Measurements from ENCODE around the gene ARHGAP25.

Gene ARHGAP25, protein sequence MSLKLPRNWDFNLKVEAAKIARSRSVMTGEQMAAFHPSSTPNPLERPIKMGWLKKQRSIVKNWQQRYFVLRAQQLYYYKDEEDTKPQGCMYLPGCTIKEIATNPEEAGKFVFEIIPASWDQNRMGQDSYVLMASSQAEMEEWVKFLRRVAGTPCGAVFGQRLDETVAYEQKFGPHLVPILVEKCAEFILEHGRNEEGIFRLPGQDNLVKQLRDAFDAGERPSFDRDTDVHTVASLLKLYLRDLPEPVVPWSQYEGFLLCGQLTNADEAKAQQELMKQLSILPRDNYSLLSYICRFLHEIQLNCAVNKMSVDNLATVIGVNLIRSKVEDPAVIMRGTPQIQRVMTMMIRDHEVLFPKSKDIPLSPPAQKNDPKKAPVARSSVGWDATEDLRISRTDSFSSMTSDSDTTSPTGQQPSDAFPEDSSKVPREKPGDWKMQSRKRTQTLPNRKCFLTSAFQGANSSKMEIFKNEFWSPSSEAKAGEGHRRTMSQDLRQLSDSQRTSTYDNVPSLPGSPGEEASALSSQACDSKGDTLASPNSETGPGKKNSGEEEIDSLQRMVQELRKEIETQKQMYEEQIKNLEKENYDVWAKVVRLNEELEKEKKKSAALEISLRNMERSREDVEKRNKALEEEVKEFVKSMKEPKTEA

DNA sequence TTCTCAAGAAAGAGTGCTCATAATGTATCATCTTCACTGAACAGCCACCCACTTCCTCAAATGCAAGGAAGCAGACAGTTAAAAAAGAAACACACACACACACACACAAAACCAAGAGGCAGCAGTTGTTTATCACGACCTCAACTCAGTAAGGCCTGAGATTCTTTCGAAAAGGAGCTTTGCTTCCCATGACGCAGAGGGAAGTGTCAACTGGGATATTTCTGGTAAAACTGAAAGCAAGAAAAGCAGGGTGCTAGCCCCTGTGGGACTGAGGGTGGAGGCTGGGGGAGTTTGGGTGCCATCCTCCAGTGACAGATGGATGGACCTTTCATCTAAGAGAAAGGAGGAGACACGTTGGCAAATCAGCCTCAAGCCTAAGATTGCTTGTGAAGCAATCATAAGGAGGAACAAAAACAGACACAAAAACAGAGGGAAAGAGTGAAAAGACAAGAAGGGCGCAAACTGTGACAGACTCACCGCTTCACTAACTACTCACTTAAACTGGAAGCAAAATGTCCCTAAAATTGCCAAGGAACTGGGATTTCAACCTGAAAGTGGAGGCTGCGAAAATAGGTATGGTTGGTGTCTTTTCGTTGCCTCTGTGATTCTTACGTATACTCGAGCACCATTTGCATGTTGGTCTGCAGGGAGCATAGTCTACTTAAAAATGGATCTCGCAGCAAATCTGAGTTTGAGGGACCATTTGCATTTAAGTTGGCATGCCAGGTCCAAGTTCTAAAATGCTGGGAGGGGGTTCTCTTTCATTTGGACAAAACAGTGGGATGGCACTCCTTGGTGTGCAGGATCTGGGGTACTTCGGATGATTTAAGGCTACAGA lies at the start of gene ARHGAP25:
ARHGAP25 (plus strand) TSS at position 124 of the 838 bp plus-strand sequence; CDS start at position 513, 389 bp downstream.
- DNase-seq (ENCODE audit: low read depth) = no peak

DNA sequence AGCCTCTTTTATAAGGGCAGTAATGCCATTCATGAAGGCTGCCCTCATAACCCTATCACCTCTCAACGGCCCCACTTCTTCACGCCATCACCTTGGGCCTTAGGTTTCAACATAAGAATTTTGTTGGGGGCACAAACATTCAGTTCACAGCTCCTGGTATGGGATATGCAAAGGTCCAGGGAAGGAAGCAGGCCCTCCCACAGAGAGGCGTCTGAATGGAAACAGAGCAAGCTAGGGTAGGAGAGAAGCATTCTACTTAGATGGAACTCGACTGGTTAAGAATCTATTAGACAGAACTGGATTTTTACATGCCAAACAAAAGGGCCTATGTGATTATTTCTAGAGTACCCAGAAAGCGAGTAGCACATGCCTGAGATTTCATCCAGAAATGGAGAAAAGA lies 48.4 kb upstream of the ARHGAP25 start:
- no peak for DNase-seq (ENCODE audit: low read depth)

DNA sequence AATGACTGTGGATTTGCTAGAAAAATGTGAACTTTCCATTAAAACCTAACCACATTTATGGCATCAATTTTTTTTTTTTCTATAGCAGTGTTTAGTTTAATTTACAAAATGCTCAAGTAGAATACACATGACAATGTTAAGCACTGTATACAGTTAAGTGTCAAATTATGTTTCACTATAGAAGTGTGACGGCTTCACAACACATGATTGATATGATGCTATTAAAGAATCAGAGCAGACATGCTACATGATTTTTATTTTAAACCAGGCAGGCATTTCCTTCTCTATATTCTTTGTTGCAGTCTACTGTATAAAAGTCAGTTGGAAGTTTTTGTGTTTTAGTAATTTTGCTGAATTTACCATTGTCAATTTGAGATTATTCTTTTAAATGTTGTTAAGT lies 47.6 kb upstream of the ARHGAP25 start:
- DNase-seq (ENCODE audit: low read depth) = no peak

DNA sequence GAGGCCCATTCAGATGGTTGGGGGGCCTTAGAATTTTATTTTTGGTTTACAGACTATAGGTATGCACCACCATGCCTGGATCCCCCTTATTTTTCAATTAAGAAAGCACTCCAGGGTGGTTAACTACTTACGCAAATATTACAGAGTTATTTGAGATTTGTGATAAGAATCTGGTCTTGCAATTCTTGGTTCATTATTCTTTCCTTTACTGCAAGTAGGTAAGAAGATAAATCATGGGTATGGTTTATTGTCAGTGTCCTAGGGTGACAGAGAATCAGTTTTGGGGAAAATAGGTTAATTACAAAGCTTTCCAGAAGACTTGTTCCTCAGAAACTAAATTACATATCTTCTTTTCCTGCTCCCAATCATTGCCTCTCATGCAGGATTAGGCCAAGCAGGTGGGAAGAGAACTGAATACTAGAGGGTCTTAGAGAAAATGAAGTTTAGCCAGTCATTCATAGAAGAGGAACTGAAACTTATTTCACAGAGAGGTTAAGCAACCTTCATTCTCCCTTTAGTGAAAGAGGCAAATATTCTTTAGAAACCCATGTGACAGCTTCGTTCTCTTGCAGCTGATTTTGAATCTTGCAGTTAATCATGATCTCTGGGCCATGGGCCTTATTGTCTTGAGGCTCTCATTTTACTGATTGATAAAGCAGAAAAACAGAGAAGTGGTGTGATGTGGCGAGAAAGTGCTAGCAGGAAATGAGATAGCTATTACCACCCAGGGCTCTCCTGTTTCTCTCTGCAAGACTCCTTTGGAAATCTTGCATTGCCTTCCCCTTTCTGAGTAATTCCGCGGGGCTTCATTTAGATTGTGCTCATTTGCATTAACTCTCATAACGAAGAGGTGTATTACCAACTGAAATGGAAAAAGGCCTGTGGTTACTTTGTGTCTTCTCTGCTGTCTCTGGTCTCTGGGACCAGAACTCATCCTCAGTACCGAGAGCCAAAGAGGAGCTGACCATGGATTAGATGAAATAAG lies 44.8 kb upstream of the ARHGAP25 start:
- no peak for DNase-seq (ENCODE audit: low read depth)

DNA sequence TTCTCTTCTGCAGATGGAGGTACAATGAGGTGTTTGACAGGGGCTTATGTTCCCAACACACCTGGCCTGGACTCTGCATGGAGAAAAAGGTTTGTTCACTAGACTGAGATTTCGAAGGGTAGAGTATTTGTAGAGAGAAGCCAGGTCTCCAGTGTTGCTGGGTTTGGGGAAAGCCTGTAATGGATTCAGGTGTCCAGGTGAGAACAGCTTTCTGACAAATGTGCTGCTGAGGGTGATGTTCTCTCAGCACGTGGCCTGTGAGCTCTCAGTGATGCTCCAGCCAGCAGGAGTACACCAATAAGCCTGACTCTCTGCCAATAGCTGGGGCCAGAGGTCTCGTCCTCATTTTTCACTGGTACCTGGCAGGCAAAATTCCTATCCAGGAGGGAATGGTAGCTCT lies 43.8 kb upstream of the ARHGAP25 start:
- DNase-seq (ENCODE audit: low read depth) = no peak

DNA sequence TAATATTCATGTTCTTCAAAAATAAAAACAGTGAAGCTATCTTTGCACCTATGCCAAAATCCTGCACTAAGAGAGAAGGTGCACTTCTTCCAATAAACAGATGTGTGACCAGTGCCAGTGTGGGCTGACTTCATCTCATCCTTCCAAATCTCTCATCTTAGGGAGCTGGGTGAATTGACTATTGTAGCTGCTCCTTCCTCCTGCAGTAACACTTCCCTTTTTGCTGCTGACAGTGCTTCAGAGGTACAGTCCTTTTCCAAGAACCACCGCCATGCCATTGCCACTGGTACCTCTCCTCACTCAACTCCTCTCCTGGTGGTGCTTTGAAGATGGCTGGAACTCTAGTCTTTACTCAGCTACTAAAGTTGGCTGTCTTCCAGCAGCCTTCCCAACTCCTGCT lies 42.1 kb upstream of the ARHGAP25 start:
- DNase-seq (ENCODE audit: low read depth) = no peak

DNA sequence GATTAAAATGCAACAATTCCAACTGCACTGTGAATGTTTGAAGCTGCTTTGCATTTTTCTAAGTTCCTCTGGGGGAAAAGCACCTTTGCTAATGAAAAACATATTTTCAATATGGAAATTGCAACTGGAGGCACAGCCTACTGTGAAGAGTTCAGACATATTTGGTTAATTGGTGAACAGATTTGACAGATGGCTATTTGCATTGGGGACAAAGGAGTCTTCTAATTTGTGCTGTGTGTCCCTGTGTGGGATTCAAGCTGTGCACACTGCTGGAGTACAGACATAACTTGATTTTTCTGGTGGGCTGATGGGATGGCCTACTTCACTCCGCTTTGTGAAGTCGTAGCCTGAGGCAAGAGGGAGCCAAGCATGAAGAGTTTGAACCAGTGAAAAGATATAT lies 40.7 kb upstream of the ARHGAP25 start:
- DNase-seq (ENCODE audit: low read depth) = no peak

DNA sequence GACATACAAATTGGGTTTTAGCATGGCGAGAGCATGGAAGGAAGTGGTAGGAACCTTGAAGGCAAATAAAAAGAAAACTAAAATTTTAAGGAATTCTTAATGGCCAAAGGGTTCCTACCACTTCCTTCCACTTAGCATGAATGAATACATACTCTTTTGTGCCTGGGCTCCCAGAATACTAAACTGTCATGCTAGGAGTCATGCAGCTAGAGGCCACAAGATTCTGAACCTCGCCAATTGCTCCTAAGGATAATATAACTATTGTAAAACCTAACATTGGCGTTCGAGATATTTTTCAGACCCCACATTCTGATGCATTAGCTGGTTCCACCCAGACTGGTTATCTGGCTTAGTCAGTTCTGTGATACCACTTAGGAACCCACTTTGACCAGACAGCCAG lies 38.6 kb upstream of the ARHGAP25 start:
- DNase-seq (ENCODE audit: low read depth) = no peak

DNA sequence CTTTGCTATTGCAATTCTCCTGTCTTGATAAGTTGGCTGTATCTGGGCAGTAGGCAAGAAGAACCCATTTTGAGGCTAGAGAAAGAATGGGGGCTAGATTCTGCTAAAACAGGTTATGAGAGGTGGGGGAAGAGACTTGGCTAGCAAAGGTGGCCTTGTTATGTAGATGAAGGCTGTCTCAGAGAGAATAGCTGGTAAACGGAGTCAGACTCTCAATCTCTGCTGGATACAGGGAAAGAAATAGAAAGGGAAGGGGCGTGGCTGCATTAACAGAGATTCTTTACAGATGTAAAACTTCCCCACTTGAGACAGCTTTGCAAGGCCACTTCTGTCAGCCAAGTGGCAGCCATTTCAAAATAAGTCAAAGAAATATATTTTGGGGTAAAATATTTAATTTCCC lies 38.1 kb upstream of the ARHGAP25 start:
- DNase-seq (ENCODE audit: low read depth) = no peak

DNA sequence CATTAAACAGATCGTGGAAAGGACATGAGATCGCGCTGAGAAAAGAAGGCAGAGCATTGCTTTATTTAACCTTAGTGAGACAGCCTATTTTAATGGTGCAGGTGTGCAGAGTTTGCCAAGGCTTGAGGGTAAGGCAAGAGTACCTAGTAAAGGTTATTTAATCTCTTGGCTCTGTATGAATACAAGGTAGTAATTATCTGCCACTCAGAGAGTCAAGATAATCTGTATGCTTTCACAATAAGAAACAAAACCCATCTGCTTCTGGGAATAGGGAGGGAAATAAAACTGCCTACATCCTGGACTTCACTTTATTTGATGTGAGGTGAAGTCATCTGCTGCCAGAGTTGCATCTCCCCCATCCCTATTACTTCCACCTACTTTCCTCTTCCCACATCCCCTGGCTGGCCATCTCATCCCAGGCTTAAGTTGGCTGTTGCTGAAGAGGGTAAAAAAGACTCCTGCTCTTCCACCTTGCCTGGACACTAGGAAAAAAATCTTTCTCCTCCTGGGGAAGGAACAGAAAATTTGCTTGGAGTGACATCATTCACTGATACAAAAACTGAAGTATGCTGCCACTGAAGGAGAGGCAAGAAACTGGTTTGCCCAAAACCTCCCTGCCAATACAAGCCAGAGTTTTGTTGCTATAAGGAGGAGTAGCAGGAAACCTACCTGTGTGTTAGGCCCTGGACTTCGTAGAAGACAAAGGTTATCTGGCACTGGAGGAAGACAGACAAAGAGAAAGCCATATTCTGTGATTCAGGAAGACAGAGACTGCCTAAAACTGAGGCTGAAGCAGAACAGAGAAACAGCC lies 35.8 kb upstream of the ARHGAP25 start:
- no peak for DNase-seq (ENCODE audit: low read depth)

DNA sequence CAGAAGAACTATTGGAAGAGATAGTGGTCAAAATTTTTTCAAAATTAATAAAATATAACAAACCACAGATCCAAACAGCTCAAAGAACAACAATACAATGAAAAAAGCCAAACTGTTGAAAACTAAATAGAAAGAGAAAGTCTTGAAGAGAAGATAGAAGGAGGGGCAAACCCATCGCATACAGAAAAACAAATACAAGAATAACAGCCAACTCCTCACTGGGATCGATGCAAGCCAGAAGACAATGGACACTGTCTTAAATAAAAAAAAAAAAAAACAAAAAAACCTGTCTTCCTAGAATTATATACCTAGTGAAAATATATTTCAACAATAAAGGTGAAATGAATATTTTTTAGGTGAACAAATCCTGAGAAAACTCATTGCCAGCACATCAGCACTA lies 34.1 kb upstream of the ARHGAP25 start:
- DNase-seq (ENCODE audit: low read depth) = no peak

DNA sequence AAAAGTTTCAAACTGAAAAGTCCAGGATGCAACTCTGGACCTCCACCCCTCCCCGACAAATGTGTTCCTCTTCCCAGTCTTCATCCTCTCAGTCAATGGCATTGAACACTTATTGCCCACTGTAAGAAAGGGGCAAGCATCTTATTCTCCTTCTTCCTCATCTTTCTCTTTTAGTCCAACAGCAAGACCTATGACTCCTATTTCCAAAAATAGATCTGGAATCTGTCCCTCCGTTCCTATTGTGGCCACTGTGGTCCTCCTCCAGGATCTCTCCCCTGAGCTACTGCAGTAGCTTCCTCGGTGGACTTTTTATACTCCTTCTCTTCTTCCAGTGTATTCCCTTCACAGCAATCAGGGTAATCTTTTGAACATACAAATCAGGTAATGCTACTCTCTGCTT lies 28.0 kb upstream of the ARHGAP25 start:
- DNase-seq (ENCODE audit: low read depth) = no peak

DNA sequence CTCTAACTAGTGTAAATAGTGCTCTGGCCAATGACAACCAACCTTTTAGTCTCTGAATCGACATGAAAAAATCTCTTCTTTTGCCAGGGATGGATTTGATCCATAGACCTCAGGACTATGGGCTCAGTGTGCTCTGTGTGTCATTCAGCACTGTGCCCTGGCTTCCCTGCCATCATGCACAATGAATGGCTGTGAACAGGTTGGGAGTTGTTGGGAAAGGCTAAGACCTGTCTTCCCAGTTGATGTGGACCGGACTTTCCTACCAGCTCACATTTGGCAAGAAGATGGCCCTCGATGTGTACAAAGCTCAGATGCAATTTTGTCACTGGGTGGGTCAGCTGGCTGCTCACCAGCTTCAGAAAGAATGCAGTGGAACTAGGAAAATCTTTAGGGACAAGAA lies 26.0 kb upstream of the ARHGAP25 start:
- DNase-seq (ENCODE audit: low read depth) = no peak

DNA sequence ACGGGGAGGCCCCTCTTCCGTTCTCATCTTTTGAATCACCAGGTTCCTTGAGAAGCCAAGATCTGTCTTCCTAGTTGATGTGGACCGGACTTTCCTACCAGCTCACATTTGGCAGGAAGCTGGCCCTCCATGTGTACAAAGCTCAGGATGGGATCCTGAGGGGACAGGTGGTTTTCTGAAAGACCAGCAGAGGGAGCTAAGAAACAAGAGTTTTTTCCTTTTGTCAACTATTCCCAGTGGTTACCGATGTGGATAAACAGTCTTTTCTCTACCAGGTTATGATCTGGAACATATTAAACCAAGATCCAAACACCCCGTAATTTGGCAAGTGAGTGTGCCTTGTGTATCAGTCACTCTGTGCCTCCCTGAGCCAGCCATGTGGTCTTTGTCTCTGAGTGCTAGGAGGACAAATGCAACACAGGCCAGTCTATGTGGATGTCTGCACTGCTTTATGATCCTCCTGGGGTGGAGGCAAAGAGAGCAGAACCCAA lies 25.1 kb upstream of the ARHGAP25 start:
- DNase-seq (ENCODE audit: low read depth) = peak; percentile 31

DNA sequence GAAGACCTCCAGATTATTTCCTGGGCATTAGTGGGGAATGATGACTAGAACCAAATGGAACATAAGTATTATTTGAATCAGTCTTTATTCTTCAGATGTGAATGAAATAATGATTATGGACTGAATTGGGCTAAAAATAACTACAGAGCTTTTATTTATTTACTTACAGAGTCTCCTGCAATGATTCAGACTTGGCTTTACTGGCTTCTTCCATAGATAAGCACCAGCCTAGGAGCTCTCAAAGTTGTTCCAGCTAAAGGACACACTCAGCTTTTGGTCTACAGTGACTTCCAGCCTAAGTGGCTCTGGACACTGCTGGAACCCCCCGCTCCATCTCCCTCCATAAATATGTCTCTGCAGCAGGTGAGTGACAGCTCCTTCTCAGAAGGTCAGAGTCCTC lies 24.3 kb upstream of the ARHGAP25 start:
- DNase-seq (ENCODE audit: low read depth) = no peak

DNA sequence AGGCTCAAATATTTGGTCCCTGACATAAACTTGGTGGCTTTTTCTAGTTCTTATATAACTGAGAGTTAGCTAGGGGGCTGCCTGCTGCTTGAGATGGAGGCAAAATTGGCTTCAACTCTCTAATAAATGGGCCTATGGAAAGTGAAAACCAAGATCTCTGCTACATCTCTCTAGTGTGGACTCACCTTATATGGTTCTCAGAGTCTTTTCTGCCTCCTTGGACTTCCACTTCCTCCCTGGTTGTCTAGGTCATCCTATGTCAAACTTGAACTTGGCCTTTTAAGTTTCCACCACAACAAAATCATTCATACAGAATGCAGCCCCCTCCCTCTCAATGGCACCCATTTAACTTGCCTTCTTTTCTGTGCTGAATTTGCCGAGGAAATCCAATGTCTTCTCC lies 23.9 kb upstream of the ARHGAP25 start:
- no peak for DNase-seq (ENCODE audit: low read depth)

DNA sequence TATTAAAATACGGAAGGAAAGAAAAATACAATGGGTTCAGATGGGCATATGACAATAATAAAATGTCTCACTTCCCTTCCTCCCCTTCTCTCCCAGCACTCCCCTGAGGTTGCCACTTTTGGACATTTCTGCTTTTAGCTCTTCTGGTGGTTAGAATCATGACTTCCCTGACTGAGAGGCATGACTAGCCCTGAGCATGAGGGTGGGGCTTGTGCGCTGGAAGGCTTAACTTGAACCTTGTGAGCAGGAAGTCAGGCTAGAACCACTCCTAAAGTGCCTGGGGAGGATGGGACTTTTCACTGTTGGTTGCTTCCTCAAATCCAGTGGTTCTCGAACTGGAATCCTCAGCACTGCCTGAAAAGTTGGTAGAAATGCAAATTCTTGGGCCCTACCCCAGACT lies 19.7 kb upstream of the ARHGAP25 start:
- DNase-seq (ENCODE audit: low read depth) = no peak

DNA sequence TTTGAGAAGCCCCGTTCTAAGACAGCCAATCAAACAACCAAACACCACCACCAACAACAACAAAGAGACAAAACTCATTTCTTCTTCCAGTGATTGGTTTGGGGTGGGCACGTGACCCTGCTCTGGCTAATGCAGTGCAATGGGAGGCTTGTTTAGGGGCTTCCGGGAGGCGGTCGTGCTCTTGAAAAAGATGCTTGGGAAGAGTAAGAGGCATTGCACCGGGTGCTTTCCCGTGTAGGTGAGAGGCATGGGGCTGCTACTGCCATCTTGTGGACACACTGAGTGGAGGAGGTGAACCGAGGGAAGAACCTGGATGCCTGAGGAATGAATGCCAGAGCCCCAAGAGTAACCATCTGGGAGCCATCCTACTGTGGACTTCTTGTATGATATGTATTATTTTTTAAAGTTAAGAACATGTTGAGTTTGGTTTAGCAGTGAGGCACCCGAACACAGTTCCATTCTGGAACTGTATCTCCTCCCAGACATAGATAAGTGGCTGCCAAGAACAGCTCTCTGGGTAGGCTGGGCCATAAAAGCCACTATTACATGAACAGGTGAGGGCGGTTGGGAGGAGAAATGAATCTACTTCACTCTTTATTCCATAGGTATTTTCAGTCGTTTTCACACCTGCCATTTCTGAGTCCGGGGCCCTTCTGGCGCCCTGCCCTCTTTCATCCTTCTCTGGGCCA lies 19.1 kb upstream of the ARHGAP25 start:
- DNase-seq (ENCODE audit: low read depth) = peak; percentile 3

DNA sequence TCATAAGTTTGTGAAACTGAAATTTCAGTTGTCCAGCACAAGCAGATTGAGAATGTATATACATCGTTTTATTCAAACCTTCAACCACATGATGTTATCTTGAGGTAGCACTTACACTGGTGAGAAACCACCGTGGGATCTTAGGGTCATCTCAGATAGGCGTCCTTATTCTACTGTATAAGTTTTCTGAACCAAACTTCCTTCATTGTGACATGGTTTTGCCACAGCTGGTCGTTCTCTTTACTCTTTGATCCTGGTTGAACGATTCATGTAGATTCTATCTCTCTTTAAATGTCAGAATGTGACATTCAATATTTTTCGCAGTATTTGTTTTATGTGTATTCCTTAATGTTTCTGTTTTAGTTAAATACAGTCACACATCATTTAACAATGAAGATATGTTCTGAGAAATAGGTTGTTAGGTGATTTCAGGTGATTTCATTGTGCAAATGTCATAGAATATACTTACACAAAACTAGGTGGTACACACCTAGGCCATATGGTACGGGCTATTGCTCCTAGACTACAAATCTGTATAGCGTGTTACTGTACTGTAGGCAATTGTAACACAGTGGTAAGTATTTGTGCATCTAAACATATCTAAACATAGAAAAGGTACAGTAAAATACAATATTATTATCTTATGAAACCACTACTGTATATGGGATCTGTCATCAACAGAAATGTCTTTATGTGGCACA lies 17.9 kb upstream of the ARHGAP25 start:
- no peak for DNase-seq (ENCODE audit: low read depth)
